ENCODE data around the gene OPTN.

OPTN gene

DNA sequence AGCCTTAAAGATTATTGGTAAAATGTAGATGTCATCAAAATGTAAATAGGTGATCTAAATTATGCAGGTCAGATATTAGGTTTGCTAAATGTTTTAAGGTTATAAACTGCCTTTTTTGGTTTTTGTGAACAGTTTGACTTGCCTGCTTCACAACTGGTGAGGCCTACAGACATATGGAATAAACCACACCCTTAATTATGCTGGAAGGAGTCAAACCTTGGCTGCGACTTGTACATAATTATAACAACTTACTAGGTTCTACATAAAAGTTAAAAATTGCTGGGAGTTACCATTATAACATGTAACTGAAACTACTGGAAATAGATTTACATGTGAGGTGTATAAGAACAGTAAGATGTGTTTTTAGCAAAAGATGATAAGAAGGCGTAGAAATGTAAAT, 31.5 kb upstream of the OPTN start:
- no peak for ATAC-seq (ENCODE audit: low read depth)
- no peak for DNase-seq (ENCODE audit: low spot score)
- no peaks in the 10 kb centered on the region for H3K27me3 ChIP-seq (ENCODE audit: insufficient read depth, poor library complexity, severe bottlenecking)
- H3K27ac ChIP-seq (ENCODE audit: poor library complexity, severe bottlenecking): no peak overlapping the region
- H3K9me3 ChIP-seq (ENCODE audit: severe bottlenecking): no peaks in the 10 kb centered on the region
- no peaks in the 10 kb centered on the region for H3K4me1 ChIP-seq (ENCODE audit: insufficient read depth, poor library complexity, severe bottlenecking)
- no peak overlapping the region for H3K4me3 ChIP-seq (ENCODE audit: severe bottlenecking)
- no peaks in the 10 kb centered on the region for H3K36me3 ChIP-seq (ENCODE audit: low read depth)
- TF ChIP-seq, protein P1, sequence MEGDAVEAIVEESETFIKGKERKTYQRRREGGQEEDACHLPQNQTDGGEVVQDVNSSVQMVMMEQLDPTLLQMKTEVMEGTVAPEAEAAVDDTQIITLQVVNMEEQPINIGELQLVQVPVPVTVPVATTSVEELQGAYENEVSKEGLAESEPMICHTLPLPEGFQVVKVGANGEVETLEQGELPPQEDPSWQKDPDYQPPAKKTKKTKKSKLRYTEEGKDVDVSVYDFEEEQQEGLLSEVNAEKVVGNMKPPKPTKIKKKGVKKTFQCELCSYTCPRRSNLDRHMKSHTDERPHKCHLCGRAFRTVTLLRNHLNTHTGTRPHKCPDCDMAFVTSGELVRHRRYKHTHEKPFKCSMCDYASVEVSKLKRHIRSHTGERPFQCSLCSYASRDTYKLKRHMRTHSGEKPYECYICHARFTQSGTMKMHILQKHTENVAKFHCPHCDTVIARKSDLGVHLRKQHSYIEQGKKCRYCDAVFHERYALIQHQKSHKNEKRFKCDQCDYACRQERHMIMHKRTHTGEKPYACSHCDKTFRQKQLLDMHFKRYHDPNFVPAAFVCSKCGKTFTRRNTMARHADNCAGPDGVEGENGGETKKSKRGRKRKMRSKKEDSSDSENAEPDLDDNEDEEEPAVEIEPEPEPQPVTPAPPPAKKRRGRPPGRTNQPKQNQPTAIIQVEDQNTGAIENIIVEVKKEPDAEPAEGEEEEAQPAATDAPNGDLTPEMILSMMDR (IDR thresholded peaks at IDR 0.05; ENCODE audit: poor library complexity, severe bottlenecking): no peak

DNA sequence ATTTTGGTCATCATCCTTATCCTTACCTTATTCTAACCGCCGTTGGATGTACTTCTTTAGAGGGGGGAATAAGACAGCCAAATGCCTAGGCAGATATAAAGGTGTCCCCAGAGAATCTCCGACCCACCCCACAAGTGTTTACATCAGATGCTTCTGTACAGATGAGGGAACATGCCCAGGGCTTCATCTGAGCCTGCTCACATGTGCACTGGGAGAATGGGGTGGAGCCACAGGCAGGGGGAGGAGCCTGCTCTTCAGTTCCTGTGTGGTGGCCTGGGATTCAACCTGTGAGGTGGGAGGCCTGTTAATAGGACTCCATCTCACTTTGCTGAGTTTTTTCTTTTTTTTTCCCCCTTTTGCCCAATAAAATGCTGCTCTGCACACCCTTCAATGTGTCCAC, 27.6 kb upstream of the OPTN start:
- Histone ChIP-seq H3K36me3 (ENCODE audit: low read depth) (no peaks in the 10 kb centered on the region), H3K4me3 (ENCODE audit: severe bottlenecking) (no peak overlapping the region), H3K27me3 (ENCODE audit: insufficient read depth, poor library complexity, severe bottlenecking) (no peaks in the 10 kb centered on the region), H3K4me1 (ENCODE audit: insufficient read depth, poor library complexity, severe bottlenecking) (no peaks in the 10 kb centered on the region), H3K27ac (ENCODE audit: poor library complexity, severe bottlenecking) (no peak overlapping the region), H3K9me3 (ENCODE audit: severe bottlenecking) (no peaks in the 10 kb centered on the region)
- TF ChIP-seq, protein P1 (IDR thresholded peaks at IDR 0.05; ENCODE audit: poor library complexity, severe bottlenecking): no peak
- ATAC-seq (ENCODE audit: low read depth) (no peak), DNase-seq (ENCODE audit: low spot score) (no peak)

DNA sequence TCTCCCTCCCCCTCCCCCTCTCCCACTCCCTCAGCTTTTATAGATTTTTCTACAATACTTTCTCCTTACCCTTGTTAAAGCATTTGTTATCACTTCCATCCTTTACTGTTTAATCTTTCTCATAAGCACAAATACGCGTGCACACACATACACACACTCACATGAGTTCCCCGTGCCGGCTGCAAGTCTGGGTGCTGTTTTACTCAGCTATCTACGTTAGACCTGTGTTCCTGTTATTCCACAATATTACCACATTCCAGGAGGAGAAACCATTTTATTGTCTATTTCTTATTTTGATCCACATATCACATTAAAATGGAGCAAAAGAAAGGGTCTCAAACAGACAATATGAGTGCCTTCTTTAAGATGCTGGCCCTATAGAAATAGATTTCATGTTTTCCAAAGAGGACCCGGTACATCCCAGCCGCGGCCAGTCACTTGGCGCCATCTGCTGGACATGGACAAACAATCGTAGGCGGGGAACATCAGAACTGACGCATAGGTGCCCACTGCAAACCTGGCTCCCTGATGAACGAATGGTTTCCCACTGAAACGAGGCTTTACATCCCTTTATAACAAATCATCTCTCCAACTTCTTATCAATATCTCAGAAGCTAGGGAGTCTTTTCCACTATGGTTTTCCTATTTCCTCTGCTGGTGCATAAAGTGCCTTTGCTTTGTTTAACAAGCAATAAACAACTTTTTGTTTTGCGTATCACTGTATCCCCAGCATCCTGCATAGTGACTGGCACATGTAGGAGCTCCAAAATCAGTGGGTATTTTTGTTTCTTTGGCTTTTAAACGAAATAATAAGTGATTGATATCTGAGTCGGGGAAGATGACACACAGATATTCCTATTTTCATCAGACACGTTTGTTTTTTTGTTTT, 25.2 kb upstream of the OPTN start:
- no peak overlapping the region for H3K4me3 ChIP-seq (ENCODE audit: severe bottlenecking)
- no peaks in the 10 kb centered on the region for H3K4me1 ChIP-seq (ENCODE audit: insufficient read depth, poor library complexity, severe bottlenecking)
- H3K36me3 ChIP-seq (ENCODE audit: low read depth): no peaks in the 10 kb centered on the region
- peak; percentile 96 for ATAC-seq (ENCODE audit: low read depth)
- DNase-seq (ENCODE audit: low spot score): no peak
- no peaks in the 10 kb centered on the region for H3K9me3 ChIP-seq (ENCODE audit: severe bottlenecking)
- TF ChIP-seq, protein P1 (IDR thresholded peaks at IDR 0.05; ENCODE audit: poor library complexity, severe bottlenecking): peak; percentile 95
- H3K27me3 ChIP-seq (ENCODE audit: insufficient read depth, poor library complexity, severe bottlenecking): no peaks in the 10 kb centered on the region
- H3K27ac ChIP-seq (ENCODE audit: poor library complexity, severe bottlenecking): no peak overlapping the region

DNA sequence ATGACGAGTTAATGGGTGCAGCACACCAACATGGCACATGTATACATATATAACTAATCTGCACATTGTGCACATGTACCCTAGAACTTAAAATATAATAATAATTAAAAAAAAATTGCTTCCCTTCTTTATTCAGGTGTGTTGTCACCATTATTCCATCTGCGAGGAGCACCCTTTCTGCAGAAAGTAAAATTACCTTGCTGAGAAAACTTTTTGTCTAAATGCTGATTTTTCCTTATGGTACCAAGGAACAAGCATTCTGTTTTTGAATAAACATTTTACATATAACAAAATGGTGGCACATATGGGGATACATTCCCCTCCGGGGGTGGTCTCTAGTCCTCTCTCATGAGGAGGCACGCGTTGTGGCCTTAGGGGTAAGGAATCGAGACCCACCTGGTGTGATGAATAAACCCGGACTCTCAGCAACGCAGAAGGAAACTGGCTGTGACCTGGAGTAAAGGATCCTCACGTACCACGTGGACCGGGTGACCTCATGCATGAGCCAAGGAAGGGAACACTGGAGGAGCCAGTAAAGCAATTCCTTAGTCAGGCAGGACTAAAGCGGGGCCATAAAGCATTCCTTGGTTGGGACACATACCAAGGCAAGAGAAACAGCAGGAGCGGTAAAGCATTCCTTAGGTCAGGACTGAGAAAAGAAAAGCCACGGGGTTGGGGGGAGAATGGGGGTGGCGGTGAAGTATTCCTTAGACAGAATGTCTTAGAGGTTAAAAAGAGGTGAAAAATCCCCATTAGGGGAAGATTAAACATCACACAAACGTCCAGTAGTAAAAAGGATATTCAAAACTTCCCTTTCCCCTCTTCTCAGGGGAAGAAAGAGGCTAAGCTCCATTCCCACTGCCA, 20.8 kb upstream of the OPTN start:
- TF ChIP-seq, protein P1 (IDR thresholded peaks at IDR 0.05; ENCODE audit: poor library complexity, severe bottlenecking): no peak
- Histone ChIP-seq H3K36me3 (ENCODE audit: low read depth) (no peaks in the 10 kb centered on the region), H3K27me3 (ENCODE audit: insufficient read depth, poor library complexity, severe bottlenecking) (no peaks in the 10 kb centered on the region), H3K4me3 (ENCODE audit: severe bottlenecking) (no peak overlapping the region), H3K9me3 (ENCODE audit: severe bottlenecking) (peaks cover 9% of the 10 kb centered on the region), H3K4me1 (ENCODE audit: insufficient read depth, poor library complexity, severe bottlenecking) (no peaks in the 10 kb centered on the region), H3K27ac (ENCODE audit: poor library complexity, severe bottlenecking) (no peak overlapping the region)
- ATAC-seq (ENCODE audit: low read depth) (no peak), DNase-seq (ENCODE audit: low spot score) (no peak)
